Astrocyte (in vitro differentiated cells and primary cell): ENCODE measurements around the gene MYO16. TPM values are rescaled to one million over a fixed set of nuclear protein-coding genes. Genes with fewer than 3 reads are reported as not detected.

ENCODE experiments used
- DNase-seq: peaks from one replicate; pipeline ENCODE4 v3.0.0-alpha.2; 2010; ENCODE audit warnings: low read depth
- FAIRE-seq: peaks from 2 replicates; lab custom pipeline; 2011; peaks lifted over from hg19 to GRCh38; lab: Jason Lieb, UNC
- H2AFZ ChIP-seq: 2 replicates; pipeline ENCODE4 v1.6.0; 2012; ENCODE audit warnings: low read depth, low read length, inconsistent platforms
- H3K27ac ChIP-seq: 2 replicates; pipeline ENCODE4 v1.5.1; 2011; ENCODE audit warnings: low read depth, low read length, inconsistent platforms
- H3K27me3 ChIP-seq: 2 replicates; pipeline ENCODE4 v1.6.0; 2011; ENCODE audit warnings: low read length, inconsistent platforms; ENCODE audit not compliant: insufficient read depth
- H3K36me3 ChIP-seq: 2 replicates; pipeline ENCODE4 v1.5.1; 2011; ENCODE audit warnings: low read length, inconsistent platforms; ENCODE audit not compliant: insufficient read depth
- H3K4me1 ChIP-seq: 2 replicates; pipeline ENCODE4 v1.5.1; 2011; ENCODE audit warnings: low read length, inconsistent platforms; ENCODE audit not compliant: insufficient read depth
- H3K4me2 ChIP-seq: 2 replicates; pipeline ENCODE4 v1.6.0; 2012; ENCODE audit warnings: low read length, inconsistent platforms
- H3K4me3 ChIP-seq: 2 replicates; pipeline ENCODE4 v1.5.1; 2011; ENCODE audit warnings: low read depth, mild to moderate bottlenecking, low read length, inconsistent platforms; ENCODE audit not compliant: insufficient read depth
- H3K79me2 ChIP-seq: 2 replicates; pipeline ENCODE4 v1.6.0; 2012; ENCODE audit warnings: mild to moderate bottlenecking, low read length, inconsistent platforms; ENCODE audit not compliant: insufficient read depth
- H3K9ac ChIP-seq: 2 replicates; pipeline ENCODE4 v1.6.0; 2012; ENCODE audit warnings: mild to moderate bottlenecking, low read length, inconsistent platforms
- H3K9me3 ChIP-seq: 2 replicates; pipeline ENCODE4 v1.5.1; 2012; ENCODE audit warnings: low read depth, mild to moderate bottlenecking, low read length, inconsistent platforms; ENCODE audit not compliant: insufficient read depth
- H4K20me1 ChIP-seq: 2 replicates; pipeline ENCODE4 v1.6.0; 2012; ENCODE audit warnings: low read length, inconsistent platforms; ENCODE audit not compliant: insufficient read depth
- H3K27ac Mint-ChIP-seq: one replicate; pipeline ENCODE4 v1.8.0; 2021; ENCODE audit warnings: mild to moderate bottlenecking, mixed read lengths; ENCODE audit not compliant: unreplicated experiment
- H3K27me3 Mint-ChIP-seq: one replicate; pipeline ENCODE4 v1.8.0; 2021; ENCODE audit warnings: low read depth, mixed read lengths; ENCODE audit not compliant: unreplicated experiment
- H3K36me3 Mint-ChIP-seq: one replicate; pipeline ENCODE4 v1.8.0; 2021; ENCODE audit warnings: low read depth, mixed read lengths; ENCODE audit not compliant: unreplicated experiment
- H3K4me1 Mint-ChIP-seq: one replicate; pipeline ENCODE4 v1.8.0; 2021; ENCODE audit warnings: low read depth, mixed read lengths; ENCODE audit not compliant: unreplicated experiment
- H3K4me3 Mint-ChIP-seq: one replicate; pipeline ENCODE4 v1.8.0; 2021; ENCODE audit warnings: mild to moderate bottlenecking, moderate library complexity, mixed read lengths; ENCODE audit not compliant: unreplicated experiment
- H3K9me3 Mint-ChIP-seq: one replicate; pipeline ENCODE4 v1.8.0; 2021; ENCODE audit warnings: mild to moderate bottlenecking, mixed read lengths; ENCODE audit not compliant: unreplicated experiment
- EZH2 ChIP-seq: IDR thresholded peaks from 2 replicates; pipeline ENCODE4 v1.6.1; 2012; ENCODE audit warnings: mild to moderate bottlenecking, low read length, inconsistent platforms; ENCODE audit not compliant: insufficient read depth
- total RNA-seq: library from RNA; stranded (reverse); gene quantifications from 2 replicates; pipeline ENCODE4 v1.2.1, GENCODE V29; 2021
- TF ChIP-seq, protein P1 (sequence below): IDR thresholded peaks from 2 replicates; pipeline ENCODE4 v1.5.1; 2011; ENCODE audit warnings: low read depth, mild to moderate bottlenecking, inconsistent platforms, low read length, moderate library complexity; ENCODE audit not compliant: insufficient read depth

MYO16 gene
- total RNA-seq, 1 donor from 2014 or later: 0.14 TPM

- peaks cover 3% of the 10 kb centered on the region for H3K36me3 Mint-ChIP-seq
- peaks cover 10% of the 10 kb centered on the region for H3K27me3 Mint-ChIP-seq
- Histone ChIP-seq H3K4me2 (no peak overlapping the region), H3K4me1 (peaks cover under 1% of the 10 kb centered on the region), H3K79me2 (no peaks in the 10 kb centered on the region), H3K4me3 (no peak overlapping the region), H3K9me3 (no peaks in the 10 kb centered on the region), H3K36me3 (no peaks in the 10 kb centered on the region), H3K9ac (no peak overlapping the region), H4K20me1 (no peaks in the 10 kb centered on the region), H3K27ac (no peak overlapping the region), H2AFZ (no peak overlapping the region), H3K27me3 (no peaks in the 10 kb centered on the region)
- DNase-seq (no peak), FAIRE-seq (no peak)
- H3K27ac Mint-ChIP-seq: no peak overlapping the region
- no peaks in the 10 kb centered on the region for H3K4me1 Mint-ChIP-seq
- no peak overlapping the region for H3K4me3 Mint-ChIP-seq
- H3K9me3 Mint-ChIP-seq: peaks cover 5% of the 10 kb centered on the region
- TF ChIP-seq, protein P1, sequence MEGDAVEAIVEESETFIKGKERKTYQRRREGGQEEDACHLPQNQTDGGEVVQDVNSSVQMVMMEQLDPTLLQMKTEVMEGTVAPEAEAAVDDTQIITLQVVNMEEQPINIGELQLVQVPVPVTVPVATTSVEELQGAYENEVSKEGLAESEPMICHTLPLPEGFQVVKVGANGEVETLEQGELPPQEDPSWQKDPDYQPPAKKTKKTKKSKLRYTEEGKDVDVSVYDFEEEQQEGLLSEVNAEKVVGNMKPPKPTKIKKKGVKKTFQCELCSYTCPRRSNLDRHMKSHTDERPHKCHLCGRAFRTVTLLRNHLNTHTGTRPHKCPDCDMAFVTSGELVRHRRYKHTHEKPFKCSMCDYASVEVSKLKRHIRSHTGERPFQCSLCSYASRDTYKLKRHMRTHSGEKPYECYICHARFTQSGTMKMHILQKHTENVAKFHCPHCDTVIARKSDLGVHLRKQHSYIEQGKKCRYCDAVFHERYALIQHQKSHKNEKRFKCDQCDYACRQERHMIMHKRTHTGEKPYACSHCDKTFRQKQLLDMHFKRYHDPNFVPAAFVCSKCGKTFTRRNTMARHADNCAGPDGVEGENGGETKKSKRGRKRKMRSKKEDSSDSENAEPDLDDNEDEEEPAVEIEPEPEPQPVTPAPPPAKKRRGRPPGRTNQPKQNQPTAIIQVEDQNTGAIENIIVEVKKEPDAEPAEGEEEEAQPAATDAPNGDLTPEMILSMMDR: no peak
- no peak for TF ChIP-seq EZH2
Measured at GRCh38 chr13:108924541-108924940, 295.1 kb downstream of the MYO16 start.

DNA sequence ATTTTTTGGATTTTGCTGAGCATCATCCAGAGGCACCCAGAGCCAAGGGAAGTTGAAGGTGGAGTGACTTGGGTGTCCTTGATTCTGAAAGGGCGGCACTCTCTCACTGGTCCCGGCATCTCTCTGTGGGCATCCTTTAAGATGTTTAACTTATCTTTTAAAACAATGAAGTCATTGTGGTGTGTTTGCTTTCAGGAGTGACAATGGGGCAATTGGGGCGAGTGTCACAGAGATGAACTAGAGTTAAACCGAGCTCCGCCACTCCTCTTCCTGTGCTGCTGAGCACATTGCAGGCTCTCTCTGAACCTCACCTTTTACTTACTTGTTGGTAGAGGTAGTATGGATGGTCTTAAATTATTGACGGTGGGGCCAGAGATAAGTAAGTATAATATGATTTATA, 295.7 kb downstream of the MYO16 start:
- Histone ChIP-seq H3K9ac (no peak overlapping the region), H3K36me3 (no peaks in the 10 kb centered on the region), H3K27me3 (no peaks in the 10 kb centered on the region), H3K4me1 (no peaks in the 10 kb centered on the region), H3K9me3 (no peaks in the 10 kb centered on the region), H3K4me2 (no peak overlapping the region), H3K79me2 (no peaks in the 10 kb centered on the region), H3K27ac (no peak overlapping the region), H4K20me1 (no peaks in the 10 kb centered on the region), H2AFZ (no peak overlapping the region), H3K4me3 (no peak overlapping the region)
- Mint-ChIP-seq H3K9me3 (peaks cover 5% of the 10 kb centered on the region), H3K27ac (no peak overlapping the region), H3K4me3 (no peak overlapping the region), H3K4me1 (no peaks in the 10 kb centered on the region), H3K27me3 (peaks cover 10% of the 10 kb centered on the region), H3K36me3 (peaks cover 3% of the 10 kb centered on the region)
- DNase-seq (no peak), FAIRE-seq (no peak)
- no peak for TF ChIP-seq EZH2
- TF ChIP-seq, protein P1: no peak

- Mint-ChIP-seq H3K9me3 (peaks cover 5% of the 10 kb centered on the region), H3K4me1 (no peaks in the 10 kb centered on the region), H3K27me3 (peaks cover 7% of the 10 kb centered on the region), H3K27ac (no peak overlapping the region), H3K36me3 (peaks cover 3% of the 10 kb centered on the region), H3K4me3 (no peak overlapping the region)
- FAIRE-seq: no peak
- Histone ChIP-seq H3K9ac (no peak overlapping the region), H3K27me3 (peaks cover 2% of the 10 kb centered on the region), H3K9me3 (no peaks in the 10 kb centered on the region), H3K36me3 (no peaks in the 10 kb centered on the region), H2AFZ (no peak overlapping the region), H3K79me2 (no peaks in the 10 kb centered on the region), H3K4me1 (no peaks in the 10 kb centered on the region), H3K4me3 (no peak overlapping the region), H3K4me2 (no peak overlapping the region), H4K20me1 (no peaks in the 10 kb centered on the region), H3K27ac (no peak overlapping the region)
- TF ChIP-seq, protein P1: no peak
- no peak for TF ChIP-seq EZH2
- DNase-seq: no peak
Measured at GRCh38 chr13:108926862-108927261, 297.5 kb downstream of the MYO16 start.
